T-helper 1 cell (primary cell): ENCODE data around the gene NUDT22.

Experiments
- DNase-seq, 5 donors: peaks; one replicate each; pipeline ENCODE4 v3.0.0-alpha.2; 2012 to 2020

The NUDT22 gene

GRCh38 chr11:64227405-64227956 is 1.4 kb downstream of the NUDT22 start:
- no peak for DNase-seq

GRCh38 chr11:64229090-64229743 is 3.1 kb downstream of the NUDT22 start:
- no peak for DNase-seq

GRCh38 chr11:64229744-64230170 is 3.7 kb downstream of the NUDT22 start:
- no peak for DNase-seq

- peak; percentile 79 to 92 (median 84) for DNase-seq
These were observed 4.3 kb downstream of the NUDT22 start, which contains the start of gene DNAJC4 for GRCh38 chr11:64230171-64230984. TSS of gene DNAJC4 (plus strand) at chr11:64230548. CDS start at chr11:64230855, 307 bp downstream.

GRCh38 chr11:64230985-64231365 is 4.9 kb downstream of the NUDT22 start:
- DNase-seq: no peak

- no peak for DNase-seq
These were observed 5.5 kb downstream of the NUDT22 start for GRCh38 chr11:64231546-64231945.

- DNase-seq: no peak
These were observed 6.3 kb downstream of the NUDT22 start for GRCh38 chr11:64232182-64232966.

- DNase-seq: no peak
These were observed 6.9 kb downstream of the NUDT22 start for GRCh38 chr11:64232967-64233315.

- DNase-seq: peak; percentile 60 to 78 (median 61)
These were observed 8.0 kb downstream of the NUDT22 start, which contains the start of gene VEGFB for GRCh38 chr11:64233913-64234586. TSS of gene VEGFB (plus strand) at chr11:64234584. CDS start at chr11:64234834, 250 bp downstream.

- DNase-seq: peak in 2 of 5 donors; percentile 42 to 68
These were observed 8.7 kb downstream of the NUDT22 start for GRCh38 chr11:64234647-64235379.

- DNase-seq: no peak
These were observed 9.5 kb downstream of the NUDT22 start for GRCh38 chr11:64235437-64236161.

- DNase-seq: no peak
These were observed 11.4 kb downstream of the NUDT22 start for GRCh38 chr11:64237484-64237951.

GRCh38 chr11:64238076-64238475 is 12.0 kb downstream of the NUDT22 start:
- DNase-seq: no peak

- DNase-seq: no peak
These were observed 12.9 kb downstream of the NUDT22 start for GRCh38 chr11:64238999-64239398.

GRCh38 chr11:64239662-64240434 is 13.8 kb downstream of the NUDT22 start:
- no peak for DNase-seq

- DNase-seq: peak; percentile 96 to 99 (median 98)
These were observed 14.6 kb downstream of the NUDT22 start, which contains the start of gene FKBP2 for GRCh38 chr11:64240435-64241240. TSS of gene FKBP2 (plus strand) at chr11:64241095. CDS start at chr11:64242388, 1,293 bp downstream.

- DNase-seq: peak in 4 of 5 donors; percentile 99 to 100 (median 99)
These were observed 15.1 kb downstream of the NUDT22 start for GRCh38 chr11:64241241-64241490.

GRCh38 chr11:64241491-64242374 is 15.7 kb downstream of the NUDT22 start:
- DNase-seq: peak in 1 of 5 donors; percentile 99
